Keratinocyte (primary cell): Measurements from ENCODE around the gene CDKAL1. TPM values are rescaled to one million over a fixed set of nuclear protein-coding genes. Genes with fewer than 3 reads are reported as not detected.

ENCODE experiments used
- DNase-seq: peaks from one replicate; pipeline ENCODE4 v3.0.0-alpha.2; 2011; ENCODE audit warnings: low read depth, missing footprints, low spot score
- FAIRE-seq: peaks from 2 replicates; lab custom pipeline; 2011; peaks lifted over from hg19 to GRCh38; lab: Jason Lieb, UNC
- H2AFZ ChIP-seq: 2 replicates; pipeline ENCODE4 v1.6.0; 2012; ENCODE audit warnings: low read length, control low read depth, inconsistent platforms; ENCODE audit not compliant: control insufficient read depth
- H3K27ac ChIP-seq: 2 replicates; pipeline ENCODE4 v1.5.1; 2011; ENCODE audit warnings: low read length; ENCODE audit not compliant: control insufficient read depth, insufficient read depth
- H3K27me3 ChIP-seq: 3 replicates; pipeline ENCODE4 v1.6.0; 2011; ENCODE audit warnings: low read length; ENCODE audit not compliant: control insufficient read depth, insufficient read depth; ENCODE audit errors: extremely low read depth
- H3K36me3 ChIP-seq, 2 experiments: 2 replicates in 1 of 2; 3 replicates in 1 of 2; pipeline ENCODE4 v1.5.1; 2011; ENCODE audit warnings: low read length in 2 of 2, mild to moderate bottlenecking in 1 of 2; ENCODE audit not compliant: control insufficient read depth in 2 of 2, insufficient read depth in 2 of 2; ENCODE audit errors: extremely low read depth in 1 of 2
- H3K4me1 ChIP-seq: 3 replicates; pipeline ENCODE4 v1.5.1; 2011; ENCODE audit warnings: low read length; ENCODE audit not compliant: control insufficient read depth, insufficient read depth; ENCODE audit errors: extremely low read depth
- H3K4me2 ChIP-seq: 3 replicates; pipeline ENCODE4 v1.6.0; 2011; ENCODE audit warnings: low read depth, low read length; ENCODE audit not compliant: control insufficient read depth, insufficient read depth; ENCODE audit errors: extremely low read depth
- H3K4me3 ChIP-seq, 3 experiments: fragments of 200-600 bp in 1 of 3; sonication (generic) in 1 of 3; 2 replicates in 2 of 3; 3 replicates in 1 of 3; pipeline ENCODE4 v1.5.1; 2011 to 2016; ENCODE audit warnings: low read length in 3 of 3, mild to moderate bottlenecking in 3 of 3, control low read depth in 2 of 3, inconsistent platforms in 1 of 3, low read depth in 1 of 3, mixed read lengths in 1 of 3, mixed run types in 1 of 3, moderate library complexity in 1 of 3; ENCODE audit not compliant: control insufficient read depth in 2 of 3, insufficient read depth in 2 of 3; ENCODE audit errors: extremely low read depth in 1 of 3
- H3K79me2 ChIP-seq: 2 replicates; pipeline ENCODE4 v1.6.0; 2012; ENCODE audit warnings: low read length; ENCODE audit not compliant: control insufficient read depth, insufficient read depth
- H3K9ac ChIP-seq: 3 replicates; pipeline ENCODE4 v1.6.0; 2011; ENCODE audit warnings: low read length; ENCODE audit not compliant: control insufficient read depth, insufficient read depth; ENCODE audit errors: extremely low read depth
- H3K9me1 ChIP-seq: 3 replicates; pipeline ENCODE4 v1.6.0; 2011; ENCODE audit warnings: low read length; ENCODE audit not compliant: control insufficient read depth, insufficient read depth; ENCODE audit errors: extremely low read depth
- H3K9me3 ChIP-seq: 2 replicates; pipeline ENCODE4 v1.5.1; 2012; ENCODE audit warnings: low read depth, low read length; ENCODE audit not compliant: control insufficient read depth
- H4K20me1 ChIP-seq: 3 replicates; pipeline ENCODE4 v1.6.0; 2011; ENCODE audit warnings: low read length; ENCODE audit not compliant: control insufficient read depth, insufficient read depth; ENCODE audit errors: extremely low read depth
- EZH2 ChIP-seq: IDR thresholded peaks from one replicate; pipeline ENCODE4 v1.6.1; 2012; ENCODE audit warnings: inconsistent platforms, mild to moderate bottlenecking, low read length, moderate library complexity
- dilution Hi-C: fragments of 300-500 bp; cut with MboI; formaldehyde crosslinking; loops from one replicate; pipeline ENCODE4 v1.7.0; 2020; ENCODE audit warnings: low sequenced_read_pairs; ENCODE audit not compliant: extremely low pct_ligation_motif_present
- polyA plus RNA-seq, 5 experiments: library from polyadenylated mRNA; depleted of rRNA in 3 of 5; stranded (reverse) in 3 of 5; stranded (forward) in 1 of 5; unstranded in 1 of 5; fragments of >200 nt; gene quantifications; 1 replicate in 1 of 5; 2 replicates in 3 of 5; 3 replicates in 1 of 5; pipeline versions ENCODE4 v1.2.1 to v1.2.3, GENCODE V29; 2011 to 2012; ENCODE audit warnings: missing spikeins in 2 of 5, low read depth in 1 of 5, low replicate concordance in 1 of 5
- TF ChIP-seq, protein P1 (sequence below), 3 experiments: IDR thresholded peaks in 1 of 3; conservative IDR thresholded peaks in 1 of 3; optimal IDR thresholded peaks in 1 of 3; 2 replicates in 2 of 3; 3 replicates in 1 of 3; pipeline versions ENCODE3 to v1.5.1; 2011; ENCODE audit warnings: low read length in 3 of 3, mild to moderate bottlenecking in 3 of 3, moderate library complexity in 2 of 3, control low read depth in 1 of 3, inconsistent platforms in 1 of 3; ENCODE audit not compliant: insufficient read depth in 2 of 3; ENCODE audit errors: extremely low read depth in 1 of 3

Gene CDKAL1
- polyA plus RNA-seq, 1 donor (not counting 4 experiments of a cell fraction or from before 2014, with no cell fraction given) = 5.6 TPM

DNA sequence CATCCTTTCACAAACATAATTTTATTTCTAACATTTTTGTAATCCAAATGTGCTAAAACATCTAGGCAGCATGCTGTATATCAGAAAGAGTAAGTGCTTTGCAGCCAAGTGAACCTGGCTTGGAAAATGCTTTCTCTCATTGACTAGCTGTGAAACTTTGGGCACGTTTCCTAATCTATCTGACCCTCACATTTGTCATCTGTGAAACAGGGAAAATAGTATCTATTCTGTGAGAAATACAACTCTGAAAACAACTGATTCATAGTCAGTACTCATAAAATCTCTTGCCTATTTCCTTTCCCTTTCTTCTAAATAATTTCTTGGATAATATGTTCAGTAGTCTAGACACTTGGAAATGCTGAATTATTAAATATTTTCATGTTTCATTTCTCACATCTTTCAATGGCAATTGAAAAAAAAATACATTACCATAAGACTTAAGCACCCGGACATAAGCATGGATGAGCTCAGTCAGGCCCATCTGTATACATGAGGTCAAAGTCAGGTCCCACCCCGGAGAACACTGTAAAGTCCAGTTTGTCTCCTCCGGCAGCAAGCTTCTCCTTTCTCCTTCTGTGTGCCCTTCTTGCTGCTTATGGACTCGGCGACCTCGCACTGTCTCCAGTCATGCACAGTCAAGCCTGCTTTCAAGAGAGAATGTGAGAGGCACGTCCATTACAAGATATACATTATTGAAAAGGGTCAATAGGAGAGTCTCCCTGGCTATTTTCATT is 604.2 kb downstream of the CDKAL1 start:
- Histone ChIP-seq H4K20me1 (no peaks in the 10 kb centered on the region), H2AFZ (no peak overlapping the region), H3K9ac (no peak overlapping the region), H3K27me3 (no peaks in the 10 kb centered on the region), H3K4me1 (no peaks in the 10 kb centered on the region), H3K36me3 (no peaks in the 10 kb centered on the region), H3K4me2 (no peak overlapping the region), H3K79me2 (no peaks in the 10 kb centered on the region), H3K9me1 (no peaks in the 10 kb centered on the region), H3K9me3 (no peaks in the 10 kb centered on the region), H3K27ac (no peak overlapping the region), H3K4me3 (no peak overlapping the region)
- FAIRE-seq (no peak), DNase-seq (no peak)
- TF ChIP-seq, protein P1, sequence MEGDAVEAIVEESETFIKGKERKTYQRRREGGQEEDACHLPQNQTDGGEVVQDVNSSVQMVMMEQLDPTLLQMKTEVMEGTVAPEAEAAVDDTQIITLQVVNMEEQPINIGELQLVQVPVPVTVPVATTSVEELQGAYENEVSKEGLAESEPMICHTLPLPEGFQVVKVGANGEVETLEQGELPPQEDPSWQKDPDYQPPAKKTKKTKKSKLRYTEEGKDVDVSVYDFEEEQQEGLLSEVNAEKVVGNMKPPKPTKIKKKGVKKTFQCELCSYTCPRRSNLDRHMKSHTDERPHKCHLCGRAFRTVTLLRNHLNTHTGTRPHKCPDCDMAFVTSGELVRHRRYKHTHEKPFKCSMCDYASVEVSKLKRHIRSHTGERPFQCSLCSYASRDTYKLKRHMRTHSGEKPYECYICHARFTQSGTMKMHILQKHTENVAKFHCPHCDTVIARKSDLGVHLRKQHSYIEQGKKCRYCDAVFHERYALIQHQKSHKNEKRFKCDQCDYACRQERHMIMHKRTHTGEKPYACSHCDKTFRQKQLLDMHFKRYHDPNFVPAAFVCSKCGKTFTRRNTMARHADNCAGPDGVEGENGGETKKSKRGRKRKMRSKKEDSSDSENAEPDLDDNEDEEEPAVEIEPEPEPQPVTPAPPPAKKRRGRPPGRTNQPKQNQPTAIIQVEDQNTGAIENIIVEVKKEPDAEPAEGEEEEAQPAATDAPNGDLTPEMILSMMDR (optimal IDR thresholded peaks at IDR 0.05 in 1 of 3, IDR thresholded peaks at IDR 0.05 in 1 of 3, conservative IDR thresholded peaks at IDR 0.05 in 1 of 3; ENCODE audit: extremely low read depth in 1 of 3, insufficient read depth in 2 of 3, low read length in 3 of 3) = no peak
- TF ChIP-seq EZH2 = no peak
- dilution Hi-C loops = no loop called here

DNA sequence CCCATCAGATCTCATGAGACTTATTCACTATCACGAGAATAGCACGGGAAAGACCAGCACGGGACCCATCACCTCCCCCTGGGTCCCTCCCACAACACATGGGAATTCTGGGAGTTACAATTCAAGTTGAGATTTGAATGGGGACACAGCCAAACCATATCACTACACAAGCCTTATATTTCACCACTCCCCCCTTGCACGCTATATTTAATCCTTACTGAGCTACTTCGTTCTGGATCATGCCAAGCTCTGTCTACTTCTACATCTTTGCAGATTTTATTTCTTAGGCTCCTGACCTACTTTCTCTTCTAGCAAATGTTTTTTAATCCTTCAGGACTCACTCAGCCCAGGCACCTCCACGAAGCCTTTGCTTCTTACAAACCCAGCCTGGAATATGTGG is 606.7 kb downstream of the CDKAL1 start:
- Histone ChIP-seq H3K4me1 (no peaks in the 10 kb centered on the region), H3K27me3 (no peaks in the 10 kb centered on the region), H3K79me2 (no peaks in the 10 kb centered on the region), H3K4me3 (no peak overlapping the region), H3K9me3 (no peaks in the 10 kb centered on the region), H3K27ac (no peak overlapping the region), H3K9me1 (no peaks in the 10 kb centered on the region), H3K9ac (no peak overlapping the region), H3K4me2 (no peak overlapping the region), H2AFZ (no peak overlapping the region), H4K20me1 (no peaks in the 10 kb centered on the region), H3K36me3 (no peaks in the 10 kb centered on the region)
- dilution Hi-C loops = no loop called here
- no peak for DNase-seq
- FAIRE-seq = no peak
- TF ChIP-seq, protein P1 (optimal IDR thresholded peaks at IDR 0.05 in 1 of 3, IDR thresholded peaks at IDR 0.05 in 1 of 3, conservative IDR thresholded peaks at IDR 0.05 in 1 of 3; ENCODE audit: extremely low read depth in 1 of 3, insufficient read depth in 2 of 3, low read length in 3 of 3) = no peak
- TF ChIP-seq EZH2 = no peak
